Ovary (tissue), 3 donors: ENCODE results near the gene ATP5ME.

Source experiments
- CTCF ChIP-seq, 3 donors: fragments of 450-650 bp in 2 of 3; fragments of 200-600 bp in 1 of 3; IDR thresholded peaks; one replicate each; pipeline versions ENCODE4 v1.5.1 to v1.8.0; 2016 to 2022; ENCODE audit warnings: antibody characterized with exemption in 3 of 3, mild to moderate bottlenecking in 1 of 3
- POLR2A ChIP-seq: fragments of 450-650 bp; IDR thresholded peaks from one replicate; pipeline ENCODE4 v1.6.1; 2017; ENCODE audit warnings: antibody characterized with exemption, mild to moderate bottlenecking, moderate library complexity
- donor health status: DM: no; HTN: no; CAD: no.

DNA sequence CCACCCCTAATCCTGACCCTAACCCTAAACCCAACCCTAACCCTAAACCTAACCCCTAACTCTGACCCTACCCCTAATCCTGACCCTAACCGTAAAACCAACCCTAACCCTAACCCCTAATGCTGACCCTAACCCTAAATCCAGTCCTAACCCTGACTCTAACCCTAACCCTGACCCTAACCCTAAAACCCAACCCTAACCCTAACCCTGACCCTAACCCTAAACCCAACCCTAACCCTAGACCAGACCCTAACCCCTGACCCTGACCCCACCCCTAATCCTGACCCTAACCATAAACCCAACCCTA, 30.8 kb upstream of the ATP5ME start:
- no peak for TF ChIP-seq POLR2A
- no peak for TF ChIP-seq CTCF (IDR thresholded peaks at IDR 0.05)
